NB4 (cell line): ENCODE results near the gene MAP3K20.

Experiments
- CTCF ChIP-seq: IDR thresholded peaks from one replicate; pipeline ENCODE4 v1.5.1; 2012; ENCODE audit warnings: low read depth, low read length
- MYC ChIP-seq: IDR thresholded peaks from 2 replicates; pipeline ENCODE4 v1.6.1; 2011; ENCODE audit warnings: low read depth, low read length
- POLR2A ChIP-seq: IDR thresholded peaks from 2 replicates; pipeline ENCODE4 v1.6.1; 2011; ENCODE audit warnings: mild to moderate bottlenecking; ENCODE audit not compliant: insufficient read length; ENCODE audit errors: extremely low read depth

- TF ChIP-seq CTCF, result no peak
- no peak for TF ChIP-seq POLR2A
- TF ChIP-seq MYC, result no peak
Observed at GRCh38 chr2:173026479-173026878, 49.2 kb upstream of the MAP3K20 start.
